Measurements from ENCODE around the gene SULT2B1.
"Not testable (repeated sequence)": the region's sequence is repeated elsewhere in the genome, so short reads cannot be mapped to it uniquely, and the experiment has no call there.

SULT2B1 gene

GRCh38 chr19:48551437-48552302 is at the start of gene SULT2B1:
SULT2B1 (plus strand) TSS chr19:48552172; CDS start chr19:48552253, 81 bp downstream.
- peak; percentile 70 to 91 (median 89) for DNase-seq

GRCh38 chr19:48502350-48503018 is 49.5 kb upstream of the SULT2B1 start:
- DNase-seq = no peak

- DNase-seq = peak; percentile 17 to 65 (median 52)
Measured at GRCh38 chr19:48506138-48506733, 45.7 kb upstream of the SULT2B1 start.

- DNase-seq = no peak
Measured at GRCh38 chr19:48507911-48508439, 44.0 kb upstream of the SULT2B1 start.

- DNase-seq = no peak
Measured at GRCh38 chr19:48508729-48509411, 43.1 kb upstream of the SULT2B1 start.

- no peak for DNase-seq
Measured at GRCh38 chr19:48509467-48510194, 42.3 kb upstream of the SULT2B1 start.

- DNase-seq = peak; percentile 69 to 76 (median 69)
Measured at GRCh38 chr19:48510421-48511268, 41.3 kb upstream of the SULT2B1 start.

GRCh38 chr19:48511321-48511731 is 40.6 kb upstream of the SULT2B1 start:
- DNase-seq = peak in 1 of 3 experiments; percentile 40

GRCh38 chr19:48511800-48512503 is 40.0 kb upstream of the SULT2B1 start, which contains the start of gene LMTK3:
LMTK3 (minus strand) TSS chr19:48511835; CDS start chr19:48511576, 259 bp downstream.
- DNase-seq = peak; percentile 40 to 85 (median 68)

- DNase-seq = peak in 1 of 3 experiments; percentile 32
Measured at GRCh38 chr19:48512504-48513288, 39.3 kb upstream of the SULT2B1 start.

GRCh38 chr19:48513289-48514122 is 38.5 kb upstream of the SULT2B1 start:
- DNase-seq = peak; percentile 72 to 87 (median 81)

GRCh38 chr19:48514123-48514458 is 37.9 kb upstream of the SULT2B1 start:
- no peak for DNase-seq

- no peak for DNase-seq
Measured at GRCh38 chr19:48516536-48516935, 35.4 kb upstream of the SULT2B1 start.

GRCh38 chr19:48518207-48518606 is 33.8 kb upstream of the SULT2B1 start:
- peak in 1 of 3 experiments; percentile 47 for DNase-seq

- DNase-seq = not testable (repeated sequence)
Measured at GRCh38 chr19:48519426-48519825, 32.5 kb upstream of the SULT2B1 start.

- no peak for DNase-seq
Measured at GRCh38 chr19:48520134-48520533, 31.8 kb upstream of the SULT2B1 start.

GRCh38 chr19:48524221-48524620 is 27.8 kb upstream of the SULT2B1 start:
- DNase-seq = no peak

- DNase-seq = no peak
Measured at GRCh38 chr19:48524732-48525131, 27.2 kb upstream of the SULT2B1 start.
